ENCODE results near the gene UQCC2.
A peak's percentile ranks its signal among the peaks of the same experiment; 100 is the strongest.

Gene UQCC2

DNA sequence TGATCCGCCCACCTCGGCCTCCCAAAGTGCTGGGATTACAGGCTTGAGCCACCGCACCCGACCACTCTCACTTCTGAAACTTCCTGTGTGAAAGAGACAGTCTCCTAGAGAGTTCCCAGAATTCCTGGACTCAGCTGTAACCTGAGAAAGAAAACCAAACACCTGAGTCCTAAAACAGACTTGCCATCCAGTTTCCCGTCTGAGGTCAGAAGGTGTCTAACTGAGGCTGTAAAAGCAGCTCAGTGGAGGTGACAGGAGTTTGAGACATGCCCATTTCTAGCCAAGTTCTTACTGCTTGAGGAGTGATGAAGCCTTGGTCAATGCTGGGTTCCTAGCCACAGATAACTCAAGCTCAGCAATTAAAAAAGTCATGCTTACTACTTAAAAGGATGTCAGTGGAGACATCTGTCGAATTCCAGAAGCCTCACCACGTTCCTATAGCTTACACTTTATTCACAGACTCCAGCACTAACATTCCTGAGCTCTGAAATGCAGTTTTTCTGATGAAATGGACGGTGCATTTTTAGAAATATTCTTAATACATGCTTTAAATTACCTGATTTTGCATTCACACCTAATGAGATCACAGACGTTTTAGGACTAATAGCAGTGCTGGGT is 6.1 kb downstream of the UQCC2 start:
- no peak for DNase-seq

DNA sequence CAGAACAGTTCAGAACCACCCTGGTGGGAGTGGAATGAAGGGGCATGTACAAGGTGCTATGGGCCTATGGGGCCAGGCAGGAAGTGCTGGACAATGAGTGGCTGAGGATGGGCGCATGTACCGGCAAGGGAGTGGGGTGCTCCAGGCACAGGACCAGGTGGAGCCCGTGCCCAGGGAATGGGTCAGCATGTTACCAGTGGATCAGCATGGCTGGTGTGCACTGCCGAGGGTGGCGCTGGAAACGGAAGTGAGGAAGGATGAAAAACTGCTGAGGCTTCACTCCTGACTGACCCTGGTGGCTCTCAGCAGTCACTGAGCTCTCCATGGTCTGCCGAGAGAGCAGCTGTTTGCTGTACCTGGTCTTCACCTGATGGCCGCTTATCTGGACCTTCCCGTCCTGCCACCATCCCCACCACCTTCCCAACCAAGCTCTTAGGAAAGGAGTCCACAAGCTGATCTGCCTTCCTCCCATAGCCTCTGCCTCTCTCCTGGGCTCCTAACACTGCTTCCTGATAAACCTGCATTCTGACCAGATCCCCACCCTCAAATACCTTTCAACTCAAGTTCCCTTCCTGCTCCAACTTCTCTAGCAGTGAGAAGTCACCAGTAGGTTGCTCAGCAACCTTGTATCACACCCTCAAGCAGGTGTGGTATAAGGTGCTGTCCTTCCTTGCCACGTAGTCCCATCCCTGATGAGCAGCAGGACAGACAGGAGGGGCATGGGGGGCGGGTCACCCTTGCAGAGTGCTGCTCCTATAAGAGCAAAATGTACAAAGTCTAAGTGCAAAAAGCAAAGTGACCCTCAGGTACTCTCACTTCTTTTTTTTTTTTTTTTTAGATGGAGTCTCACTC is 7.1 kb downstream of the UQCC2 start:
- DNase-seq = no peak

DNA sequence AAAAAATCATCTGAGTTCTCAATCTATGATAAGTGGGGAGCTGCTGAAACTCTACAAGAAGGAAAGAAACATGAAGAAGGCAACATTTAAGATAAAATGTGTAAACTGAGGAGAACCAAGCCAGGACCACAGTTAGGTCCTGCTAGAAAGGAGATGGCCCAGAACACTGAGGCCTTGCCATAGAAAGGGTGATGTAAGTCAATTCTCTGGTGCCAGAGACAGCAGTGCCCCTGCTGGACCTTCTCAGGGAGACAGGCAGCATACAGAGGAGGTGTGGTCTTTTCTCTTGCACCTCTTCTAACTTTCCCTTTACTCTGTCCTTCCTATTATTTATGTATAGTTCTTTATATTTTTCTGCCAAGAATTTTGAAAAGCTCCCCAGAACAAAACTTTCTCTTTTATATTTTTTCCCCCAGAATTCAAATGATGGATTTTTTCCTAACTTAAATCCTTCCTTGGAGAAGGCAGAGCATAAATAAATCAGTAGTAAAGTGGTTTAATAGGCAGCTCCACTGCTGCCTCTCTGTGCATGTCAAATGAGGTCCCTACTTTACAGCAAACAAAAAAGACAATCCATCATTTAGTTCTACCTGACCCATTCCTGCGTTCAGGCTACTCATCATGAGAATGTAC is 9.0 kb downstream of the UQCC2 start:
- DNase-seq = no peak

DNA sequence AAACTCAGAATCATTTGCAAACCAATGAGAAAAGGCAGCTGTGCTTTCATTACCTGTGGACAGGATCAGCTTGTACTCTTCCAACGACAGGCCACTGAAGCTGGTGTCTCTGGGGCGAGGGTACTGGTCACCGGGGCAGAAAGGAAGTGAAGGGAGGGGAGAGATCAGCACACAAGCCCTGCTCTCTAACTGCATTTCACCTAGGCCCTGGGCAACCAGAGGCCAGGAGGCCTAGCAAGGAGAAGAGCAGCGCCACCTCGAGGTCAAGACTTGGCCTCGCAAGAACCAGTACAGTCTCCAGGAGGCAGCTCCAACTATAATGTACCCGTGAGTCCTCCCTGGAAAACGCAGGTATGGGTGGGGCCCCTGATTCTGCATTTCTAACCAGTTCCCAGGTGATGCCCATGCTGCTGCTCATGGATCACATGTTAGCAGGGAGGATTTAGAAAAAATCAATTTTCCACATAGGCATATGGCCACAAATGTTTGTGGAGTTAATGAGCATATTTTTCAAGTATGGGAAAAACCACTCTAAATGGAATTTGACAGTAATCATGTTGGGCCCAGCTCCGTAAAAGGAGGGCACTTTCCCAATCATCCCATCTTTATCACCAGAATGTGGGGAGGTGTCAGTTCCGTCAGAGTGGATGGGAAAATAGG is 11.0 kb downstream of the UQCC2 start:
- peak; percentile 40 for DNase-seq

DNA sequence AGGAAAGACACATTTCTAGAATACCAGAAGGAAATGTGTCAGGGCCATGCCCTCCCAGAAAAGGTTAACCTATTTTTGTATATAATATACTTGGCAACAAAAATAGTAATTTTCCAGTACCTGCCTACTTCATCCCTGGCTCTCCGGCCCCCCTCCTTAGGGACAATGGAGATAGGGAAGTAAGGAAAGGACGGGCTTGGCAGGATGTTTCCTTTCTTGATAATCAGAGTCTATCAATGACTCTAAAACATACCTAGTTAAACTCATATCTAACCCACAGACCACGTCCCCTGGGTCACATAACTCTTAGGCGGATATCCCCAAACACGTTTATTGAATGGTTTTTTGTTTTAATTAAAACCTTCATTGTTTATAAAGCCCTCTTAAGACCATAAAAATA is 11.8 kb downstream of the UQCC2 start:
- DNase-seq = no peak

DNA sequence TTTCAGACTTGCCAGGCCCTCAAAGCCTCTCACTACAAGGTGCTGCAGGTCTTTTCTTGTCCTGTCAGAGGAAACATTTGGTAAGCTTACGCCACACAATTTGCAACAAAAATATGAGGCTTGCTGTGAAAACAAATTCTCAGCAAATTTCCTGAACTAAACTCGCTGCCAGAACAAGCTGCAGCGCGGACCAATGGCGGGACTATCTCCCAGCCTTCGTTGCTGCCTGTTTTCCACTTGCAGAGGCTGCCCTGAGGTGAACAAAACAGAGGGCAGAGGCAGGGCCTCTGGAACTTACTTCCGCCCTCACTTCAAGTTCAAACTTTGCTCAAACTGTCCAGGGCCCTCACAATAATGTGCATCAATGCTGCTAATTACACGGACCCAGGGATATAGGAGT is 12.4 kb downstream of the UQCC2 start:
- DNase-seq = no peak

DNA sequence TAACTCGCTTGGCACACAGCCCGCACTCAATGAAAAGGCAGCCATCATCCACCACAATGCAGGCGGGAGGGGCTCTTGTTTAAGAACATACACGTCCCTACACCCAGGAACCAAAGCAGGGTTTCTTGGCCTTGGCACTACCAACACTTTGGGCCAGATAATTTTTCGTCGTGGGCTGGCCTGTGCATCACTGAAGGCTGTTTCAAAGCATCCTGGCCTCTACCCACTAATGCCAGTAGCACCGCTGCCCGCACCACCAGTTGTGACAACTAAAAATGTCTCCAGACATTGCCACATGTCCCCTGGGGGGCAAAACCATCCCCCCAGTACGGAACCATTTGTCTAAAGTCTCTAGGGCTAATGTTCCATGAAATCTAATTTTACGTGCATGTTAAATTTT is 13.0 kb downstream of the UQCC2 start:
- no peak for DNase-seq

DNA sequence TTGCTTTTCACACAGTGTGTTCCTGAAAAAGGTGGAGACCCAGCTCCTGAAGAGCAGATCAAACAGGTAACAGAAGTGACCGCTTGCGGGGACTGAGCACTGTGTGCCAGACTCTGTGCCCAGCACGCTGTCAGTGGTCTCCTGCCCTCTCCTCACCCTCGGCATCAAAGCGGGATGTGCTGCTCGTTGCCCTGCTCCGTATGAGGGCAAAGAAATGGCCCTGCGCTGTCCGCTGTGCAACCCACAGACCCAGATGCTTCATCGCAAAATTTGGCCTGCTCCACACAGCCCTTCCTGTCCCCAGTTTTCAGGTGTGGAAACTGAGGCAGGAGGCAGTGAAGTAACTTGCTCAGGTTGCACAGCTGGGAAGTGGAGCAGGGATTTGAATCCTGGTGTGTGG is 13.7 kb downstream of the UQCC2 start:
- no peak for DNase-seq

DNA sequence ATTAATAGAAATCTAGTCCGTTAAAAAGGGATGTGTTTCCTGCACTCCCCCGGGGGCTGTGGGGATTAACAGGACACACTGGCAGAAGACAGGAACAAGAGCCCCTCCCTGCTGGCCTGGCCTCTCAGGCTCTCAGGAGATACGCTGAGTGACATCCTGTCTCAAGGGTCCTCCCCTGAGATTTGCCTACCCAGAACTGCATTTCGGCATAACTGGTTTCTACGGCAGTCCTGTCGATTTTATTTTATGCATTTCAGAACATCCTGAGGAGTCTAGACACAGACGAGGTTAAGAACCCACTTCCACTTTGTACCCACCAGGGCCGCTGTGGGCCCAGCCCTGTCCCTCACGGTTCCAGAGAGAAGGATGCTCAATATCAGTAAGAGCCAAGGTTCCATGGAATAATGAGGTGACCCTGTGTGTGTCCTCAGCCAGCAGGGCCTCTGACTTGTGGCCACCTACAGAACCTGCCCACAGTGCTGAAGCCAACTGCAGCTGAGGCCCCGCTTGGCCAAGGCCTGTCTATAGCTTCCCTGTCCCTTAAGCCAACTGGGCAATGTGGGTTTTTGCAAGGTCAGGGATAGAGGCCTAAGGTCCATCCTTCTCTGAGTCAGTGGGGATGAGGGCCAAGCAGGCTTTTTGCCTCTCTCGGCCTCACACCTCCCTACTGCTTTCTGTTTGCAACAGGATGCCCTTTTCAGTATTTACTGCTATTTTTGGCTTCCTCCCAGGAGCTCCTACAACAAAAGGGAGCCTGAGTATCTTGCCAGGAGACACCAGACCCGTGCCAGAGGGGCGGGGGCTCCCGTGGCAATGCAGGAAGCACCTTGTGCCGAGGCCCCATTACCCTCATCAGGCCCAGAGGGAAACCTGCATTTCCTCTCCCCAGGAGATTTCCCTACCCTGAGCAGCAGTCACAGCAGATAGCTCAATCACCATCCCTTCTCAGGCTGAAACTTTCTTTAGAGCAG is 14.7 kb downstream of the UQCC2 start:
- DNase-seq = no peak

DNA sequence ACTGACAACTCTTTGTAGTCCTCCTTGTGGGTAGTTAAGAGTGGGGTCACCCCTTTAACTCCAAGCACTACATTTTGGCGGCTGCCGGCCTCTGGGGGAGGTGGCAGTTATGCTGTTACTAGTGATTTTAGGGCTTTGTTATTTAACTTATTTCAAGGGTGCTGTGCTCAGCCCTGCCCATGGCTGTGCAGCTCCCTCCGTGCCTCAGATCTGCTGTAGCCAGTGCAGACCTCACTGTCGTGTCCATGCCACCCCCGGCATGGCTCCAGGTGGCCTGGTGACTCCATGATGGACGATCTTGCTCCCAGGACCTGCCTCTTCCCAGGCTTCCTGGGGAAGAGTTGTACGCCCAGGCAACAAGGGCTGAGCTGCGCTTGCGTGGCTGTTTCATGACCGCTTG is 15.4 kb downstream of the UQCC2 start:
- no peak for DNase-seq

DNA sequence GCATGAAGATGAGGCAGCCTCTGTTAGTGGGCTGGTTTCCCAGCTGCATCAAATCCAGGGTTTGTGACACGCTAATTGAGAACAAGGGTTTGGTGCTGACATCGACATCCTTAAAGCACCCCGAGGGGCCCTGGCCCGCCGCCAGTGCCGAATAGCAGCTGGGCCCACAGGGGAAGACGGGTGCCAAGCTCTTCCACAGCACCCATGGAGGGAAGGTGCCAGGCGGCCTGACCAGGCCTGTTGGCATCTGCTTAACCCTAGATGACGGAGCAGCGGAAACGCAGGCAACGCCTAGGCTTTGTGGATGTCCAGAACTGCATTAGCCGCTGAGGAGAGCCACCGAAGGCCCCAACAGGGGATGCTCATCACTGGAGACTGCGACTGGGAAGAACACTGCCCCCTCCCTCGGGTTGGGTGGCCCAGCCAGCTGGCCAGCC is 16.0 kb downstream of the UQCC2 start:
- DNase-seq = no peak

DNA sequence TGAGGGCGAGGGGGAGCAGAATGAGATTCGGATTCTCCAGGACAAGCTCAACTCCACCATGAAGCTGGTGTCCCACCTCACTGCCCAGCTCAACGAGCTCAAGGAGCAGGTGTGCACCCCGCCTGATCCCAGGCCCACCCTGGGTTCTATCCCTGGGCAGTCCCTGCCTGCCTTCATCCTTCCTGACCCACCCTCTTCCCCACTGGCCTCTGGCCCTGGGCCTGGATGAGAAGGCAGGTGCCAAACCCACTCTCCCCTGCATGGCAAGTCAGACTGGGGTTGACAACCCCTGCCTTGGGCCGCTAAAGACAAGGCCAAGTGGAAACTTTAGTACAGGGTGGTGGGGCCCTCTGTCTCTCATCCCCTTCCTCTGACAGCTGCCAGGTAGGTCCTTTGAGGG is 16.5 kb downstream of the UQCC2 start:
- DNase-seq = no peak

DNA sequence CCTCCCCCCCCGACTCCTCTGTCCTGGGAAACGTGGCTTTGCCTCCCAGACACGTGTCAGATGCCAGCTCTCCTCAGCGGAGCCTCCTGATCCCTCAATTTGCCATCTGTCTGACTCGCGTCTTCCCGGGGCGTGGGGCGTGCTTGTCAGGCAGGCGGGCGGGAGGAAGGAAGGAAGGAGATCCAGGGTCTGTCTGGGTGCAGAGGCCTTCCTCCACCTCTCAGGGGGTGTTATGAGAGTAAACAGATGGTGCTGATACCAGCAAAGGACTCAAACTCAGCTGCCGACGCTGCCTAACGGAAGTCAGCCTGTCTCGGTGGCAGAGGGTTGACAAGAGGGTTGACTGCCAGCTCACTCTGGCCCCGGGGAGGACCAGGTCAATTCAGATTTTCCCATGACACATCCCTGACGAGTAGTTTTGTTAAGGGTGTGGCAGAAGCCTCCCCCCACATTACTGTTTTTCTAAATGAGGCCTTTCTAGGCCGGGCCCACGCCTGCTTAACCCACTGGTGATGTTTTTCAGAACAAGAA is 17.0 kb downstream of the UQCC2 start:
- DNase-seq = peak; percentile 14

DNA sequence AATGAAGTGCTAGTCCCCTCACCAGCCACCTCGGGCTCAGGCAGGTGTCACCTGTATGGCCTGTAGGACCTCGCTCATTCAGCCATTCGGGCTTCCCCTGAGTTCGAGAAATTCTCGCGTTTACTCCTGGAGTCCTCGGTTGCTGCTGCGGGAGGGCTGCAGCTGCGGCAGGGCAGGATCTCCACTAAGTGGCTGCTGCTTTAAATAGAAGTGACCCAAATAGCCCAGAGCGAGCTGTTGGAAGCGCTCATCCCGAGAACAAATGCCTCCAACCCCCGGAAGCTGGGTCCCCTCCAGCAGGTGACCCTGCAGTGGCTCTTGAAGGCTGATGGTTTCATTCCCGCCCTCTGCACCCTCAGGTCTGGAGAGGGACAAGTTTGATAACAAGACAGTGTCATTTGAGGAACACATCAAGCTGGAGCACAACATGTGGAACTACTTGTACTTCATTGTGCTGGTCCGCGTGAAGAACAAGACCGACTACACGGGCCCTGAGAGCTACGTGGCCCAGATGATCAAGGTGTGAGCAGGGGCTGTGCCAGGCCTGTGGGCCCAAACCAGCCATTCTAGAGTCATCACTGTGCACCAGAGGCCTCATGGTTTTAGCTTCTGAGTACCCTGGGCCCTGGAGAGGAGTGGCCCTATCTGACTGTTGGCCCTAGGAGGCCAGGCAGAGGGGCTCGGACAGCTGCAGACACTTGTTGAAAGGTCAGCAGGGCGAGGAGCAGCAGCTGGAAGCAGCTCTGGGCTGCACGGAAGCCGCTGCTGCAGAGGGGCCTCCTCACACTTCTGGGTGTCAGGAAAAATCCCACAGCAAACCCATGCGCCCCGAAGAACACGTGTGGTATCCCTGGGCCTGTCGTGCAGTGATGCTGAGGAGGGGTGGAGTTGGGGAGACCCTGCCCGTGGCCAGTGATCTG is 18.1 kb downstream of the UQCC2 start:
- no peak for DNase-seq

DNA sequence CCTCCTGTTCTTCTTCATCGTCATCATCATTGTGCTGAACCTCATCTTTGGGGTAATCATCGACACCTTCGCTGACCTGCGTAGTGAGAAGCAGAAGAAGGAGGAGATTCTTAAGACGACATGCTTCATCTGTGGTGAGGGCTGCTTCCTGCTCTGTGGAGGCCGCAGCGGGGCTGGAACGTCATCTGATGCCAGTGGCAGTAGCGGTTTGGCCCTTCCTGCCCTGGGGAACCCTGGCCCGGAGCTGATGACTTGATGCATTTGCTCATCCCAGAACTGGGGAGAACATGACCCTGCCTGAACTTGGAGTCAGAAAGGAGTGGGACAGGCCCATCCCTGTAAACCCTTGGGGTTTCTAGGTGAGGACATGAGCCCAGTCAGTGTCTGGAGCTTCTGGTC is 18.7 kb downstream of the UQCC2 start:
- DNase-seq = peak; percentile 7

DNA sequence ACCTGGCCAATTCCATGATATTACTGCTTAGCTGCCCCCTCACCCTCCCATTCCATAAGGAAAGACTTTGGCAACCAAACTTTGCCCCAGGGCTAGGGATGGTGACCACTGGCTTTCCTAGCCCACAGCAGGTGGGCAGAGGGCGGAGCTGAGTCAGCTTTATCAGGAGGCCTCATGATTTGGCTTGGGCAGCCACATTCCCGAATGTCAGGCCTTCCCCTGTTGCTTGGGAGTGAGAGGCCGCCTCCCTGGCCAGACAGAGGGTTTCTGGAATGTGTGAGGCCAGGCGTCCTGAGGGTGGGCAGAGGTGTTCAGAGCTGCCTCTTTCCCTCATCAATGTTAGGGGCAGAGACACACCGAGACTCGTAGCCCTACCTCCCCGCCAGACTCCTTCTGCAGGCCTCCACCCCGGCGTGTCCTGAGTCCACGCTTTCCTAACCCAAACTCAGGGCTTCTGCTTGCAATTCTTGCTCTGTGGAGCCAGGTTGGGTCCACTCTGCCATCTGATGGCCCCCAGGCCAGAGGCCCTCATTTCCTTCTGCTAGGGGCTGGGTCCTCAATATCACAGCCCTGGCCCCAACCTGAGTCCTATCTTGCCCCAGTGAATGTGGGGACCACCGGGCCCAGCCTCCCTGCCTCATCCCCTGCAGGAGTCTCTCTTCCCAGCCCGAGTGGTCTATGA is 19.3 kb downstream of the UQCC2 start:
- no peak for DNase-seq

DNA sequence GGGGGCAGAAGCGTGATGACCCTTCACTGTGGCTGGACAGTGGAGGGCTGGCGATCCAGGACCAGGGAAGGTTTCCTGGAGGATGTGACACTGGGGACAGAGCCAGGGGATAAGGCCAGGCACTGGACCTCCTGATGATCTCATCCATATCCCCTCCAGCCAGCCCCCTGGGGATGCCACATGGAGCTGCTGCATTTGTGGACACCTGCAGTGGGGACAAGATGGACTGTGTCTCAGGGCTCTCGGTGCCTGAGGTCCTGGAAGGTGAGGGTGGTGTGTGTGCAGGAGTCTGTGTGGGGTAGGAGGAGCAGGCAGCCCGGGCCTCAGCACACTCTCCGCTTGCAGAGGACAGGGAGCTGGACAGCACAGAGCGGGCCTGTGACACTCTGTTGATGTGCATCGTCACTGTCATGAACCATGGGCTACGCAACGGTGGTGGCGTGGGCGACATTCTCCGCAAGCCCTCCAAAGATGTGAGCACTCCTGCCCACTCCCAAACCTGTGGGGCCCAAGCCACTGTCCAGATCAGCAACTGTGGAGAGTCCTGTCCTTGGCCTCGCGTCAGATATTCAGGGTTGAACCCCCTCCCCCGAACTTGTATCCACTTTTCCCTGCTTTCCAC is 19.9 kb downstream of the UQCC2 start:
- DNase-seq = no peak

DNA sequence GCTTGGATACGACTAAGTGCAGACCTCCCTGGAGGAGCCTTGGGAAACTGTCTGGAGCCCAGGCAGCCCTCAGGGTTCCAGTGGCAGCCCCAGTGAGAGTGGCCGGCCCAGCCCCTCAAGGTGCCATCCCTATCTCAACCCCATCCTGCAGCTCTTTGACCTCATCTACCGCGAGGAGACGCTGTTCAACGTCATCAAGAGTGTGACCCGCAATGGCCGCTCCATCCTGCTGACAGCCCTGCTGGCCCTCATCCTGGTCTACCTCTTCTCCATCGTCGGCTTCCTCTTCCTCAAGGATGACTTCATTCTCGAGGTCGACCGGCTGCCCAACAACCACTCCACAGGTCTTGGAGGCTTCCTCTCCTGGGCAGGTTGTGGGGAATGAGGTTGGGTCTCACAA is 20.7 kb downstream of the UQCC2 start:
- DNase-seq = no peak

DNA sequence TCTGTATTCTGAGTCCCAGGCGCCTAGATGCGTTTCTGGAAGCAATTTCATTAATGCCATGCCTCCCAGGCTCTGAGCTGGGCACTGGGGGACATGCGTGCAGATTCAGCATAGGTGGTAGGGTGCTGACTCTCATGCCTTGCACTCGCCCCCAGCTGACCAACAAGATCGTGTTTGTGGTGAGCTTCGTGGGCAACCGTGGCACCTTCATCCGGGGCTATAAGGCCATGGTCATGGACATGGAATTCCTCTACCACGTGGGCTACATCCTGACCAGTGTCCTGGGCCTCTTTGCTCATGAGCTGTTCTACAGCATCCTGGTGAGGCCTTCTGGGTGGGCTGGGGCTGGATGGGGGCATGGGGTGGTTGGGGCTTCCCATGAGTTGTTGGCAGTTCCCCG is 21.6 kb downstream of the UQCC2 start:
- DNase-seq = no peak

DNA sequence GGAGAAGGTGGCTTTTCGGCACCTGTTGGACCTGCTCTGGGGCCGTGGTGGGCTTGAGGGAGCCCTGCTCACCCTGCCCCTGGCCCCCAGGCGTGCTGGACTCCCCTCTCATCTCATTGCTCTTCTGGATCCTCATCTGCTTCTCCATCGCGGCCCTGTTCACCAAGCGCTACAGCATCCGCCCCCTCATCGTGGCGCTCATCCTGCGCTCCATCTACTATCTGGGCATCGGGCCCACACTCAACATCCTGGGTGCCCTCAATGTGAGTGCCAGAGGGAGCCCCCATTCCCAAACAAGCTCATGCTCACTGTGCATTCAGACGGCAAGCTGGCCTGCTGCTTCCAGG is 22.4 kb downstream of the UQCC2 start:
- DNase-seq = no peak
